Colonic mucosa (tissue), 4 donors: ENCODE measurements around the gene MINAR1. TPM values are rescaled to one million over a fixed set of nuclear protein-coding genes. Genes with fewer than 3 reads are reported as not detected.

ENCODE experiments used
- DNase-seq: peaks from one replicate; pipeline ENCODE4 v3.0.0-alpha.2; 2020
- H3K27ac ChIP-seq: fragments of 200-600 bp; one replicate; pipeline ENCODE4 v1.8.0; 2021
- H3K27me3 ChIP-seq: fragments of 200-600 bp; one replicate; pipeline ENCODE4 v1.8.0; 2021
- H3K36me3 ChIP-seq: fragments of 200-600 bp; one replicate; pipeline ENCODE4 v1.8.0; 2021
- H3K4me1 ChIP-seq: fragments of 200-600 bp; one replicate; pipeline ENCODE4 v1.8.0; 2021; ENCODE audit warnings: mild to moderate bottlenecking
- H3K4me3 ChIP-seq: fragments of 200-600 bp; one replicate; pipeline ENCODE4 v1.8.0; 2021
- H3K9ac ChIP-seq, 2 donors: one replicate each; pipeline ENCODE4 v1.7.0; 2013; ENCODE audit warnings: control low read depth in 2 of 2, low read depth in 2 of 2, low read length in 2 of 2
- H3K9me3 ChIP-seq: fragments of 200-600 bp; one replicate; pipeline ENCODE4 v1.8.0; 2021
- CTCF ChIP-seq: fragments of 200-600 bp; IDR thresholded peaks from one replicate; pipeline ENCODE4 v1.8.0; 2022; ENCODE audit warnings: antibody characterized with exemption, mild to moderate bottlenecking
- intact Hi-C: fragments of 100-400 bp; cut with DNase I; formaldehyde crosslinking; loops from one replicate; pipeline ENCODE4 v1.14.1; 2022
- total RNA-seq, 2 donors: library from RNA; stranded (reverse); fragmentation: NEBNext Ultra II Directional in 1 of 2; extraction: Animal tissue kit (Norgen Biotek cat#: 25700) in 1 of 2; gene quantifications; one replicate each; pipeline ENCODE4 v1.2.1, GENCODE V29; 2021
- donor health status: healthy.
- donor health status: DM: no; HTN: no; CAD: no.
- donor health status: DM: no; HTN: no; CAD: no.

The MINAR1 gene
- total RNA-seq, 2 donors from 2014 or later = 0.25 to 0.35 TPM

DNA sequence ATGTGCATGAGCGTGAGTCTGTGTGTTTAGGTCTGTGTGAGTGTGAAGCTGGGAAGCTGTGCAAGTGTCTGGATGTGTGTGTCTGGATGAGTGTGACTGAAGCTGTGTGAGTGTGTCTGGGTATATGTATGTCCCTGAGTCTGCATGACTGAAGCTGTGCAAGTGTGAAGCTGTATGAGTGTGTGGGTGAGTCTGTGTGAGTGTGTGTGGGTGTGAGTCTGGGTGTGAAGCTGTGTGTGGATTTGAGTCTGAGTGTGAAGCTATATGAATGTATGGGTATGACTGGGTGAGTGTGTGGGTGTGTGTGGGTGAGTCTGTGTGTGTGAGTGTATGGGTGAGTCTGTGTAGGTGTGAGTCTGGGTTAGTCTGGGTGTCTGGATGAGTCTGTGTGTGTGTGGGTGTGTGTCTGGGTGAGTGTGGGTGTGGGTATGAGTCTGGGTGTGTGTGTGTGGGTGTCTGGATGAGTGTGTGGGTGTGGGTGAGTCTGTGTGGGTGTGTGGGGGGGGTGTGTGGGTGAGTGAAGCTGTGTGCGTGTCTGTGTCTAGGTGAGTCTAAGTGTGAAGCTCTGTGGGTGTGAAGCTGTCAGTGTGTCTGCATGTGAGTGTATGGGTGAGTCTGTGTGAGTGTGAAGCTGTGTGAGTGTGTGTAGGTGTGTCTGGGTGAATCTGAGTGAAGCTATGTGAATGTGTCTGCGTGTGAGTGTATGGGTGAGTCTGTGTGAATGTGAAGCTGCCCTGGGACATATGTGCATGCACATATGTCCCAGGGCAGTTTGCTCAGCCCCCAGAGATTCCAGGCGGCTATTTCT, 20.3 kb downstream of the MINAR1 start:
- DNase-seq = no peak
- no peak overlapping the region for H3K4me3 ChIP-seq
- no peak overlapping the region for H3K27ac ChIP-seq
- no peak overlapping the region for H3K9ac ChIP-seq
- no peak for TF ChIP-seq CTCF
- H3K4me1 ChIP-seq = no peaks in the 10 kb centered on the region
- H3K36me3 ChIP-seq = no peaks in the 10 kb centered on the region
- intact Hi-C loops = no loop called here
- no peaks in the 10 kb centered on the region for H3K27me3 ChIP-seq
- no peaks in the 10 kb centered on the region for H3K9me3 ChIP-seq

DNA sequence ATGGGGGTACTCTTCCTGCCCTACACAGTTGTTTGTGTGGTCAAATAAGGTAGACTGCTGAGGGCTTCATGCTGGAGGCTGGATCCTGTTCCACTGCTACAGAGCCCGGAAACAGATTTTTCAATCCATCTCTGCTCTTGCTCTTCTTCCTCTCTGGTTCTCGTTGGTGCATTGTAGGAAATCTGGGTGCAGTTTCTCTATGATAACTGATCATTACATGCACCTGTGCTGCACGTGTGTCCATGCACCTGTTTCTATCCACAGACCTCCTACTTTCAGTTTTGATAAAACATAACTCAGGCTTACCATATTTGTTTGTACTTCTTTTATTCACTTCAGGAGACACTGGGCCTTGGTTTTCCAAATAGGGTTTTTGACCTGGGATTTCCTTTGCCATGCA, 21.3 kb downstream of the MINAR1 start:
- H3K9ac ChIP-seq = no peak overlapping the region
- no peaks in the 10 kb centered on the region for H3K36me3 ChIP-seq
- no peak overlapping the region for H3K27ac ChIP-seq
- TF ChIP-seq CTCF = no peak
- H3K4me1 ChIP-seq = no peaks in the 10 kb centered on the region
- no peaks in the 10 kb centered on the region for H3K27me3 ChIP-seq
- H3K4me3 ChIP-seq = no peak overlapping the region
- intact Hi-C loops = no loop called here
- no peaks in the 10 kb centered on the region for H3K9me3 ChIP-seq
- DNase-seq = no peak

DNA sequence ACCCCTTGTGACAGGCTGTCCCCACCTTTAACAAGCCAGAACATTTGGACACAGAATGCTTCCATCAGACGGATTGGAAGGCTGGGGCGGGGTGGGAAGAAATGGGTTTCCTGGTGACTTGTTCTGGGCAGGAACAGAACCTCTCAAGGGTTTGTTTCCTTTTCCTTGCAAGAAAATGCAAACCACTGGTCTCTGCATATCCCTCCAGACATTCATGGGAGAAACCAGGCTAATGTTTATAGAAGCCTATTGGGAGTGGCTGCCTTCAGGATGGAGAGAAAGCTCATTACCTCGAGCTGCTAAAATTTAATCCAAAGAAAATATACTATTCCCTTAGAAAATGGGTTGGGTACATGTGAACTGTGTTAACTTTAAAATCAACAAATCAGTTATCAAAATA, 21.9 kb downstream of the MINAR1 start:
- intact Hi-C loops = no loop called here
- Histone ChIP-seq H3K36me3 (no peaks in the 10 kb centered on the region), H3K9ac (no peak overlapping the region), H3K4me1 (no peaks in the 10 kb centered on the region), H3K4me3 (no peak overlapping the region), H3K27me3 (no peaks in the 10 kb centered on the region), H3K9me3 (no peaks in the 10 kb centered on the region), H3K27ac (no peak overlapping the region)
- TF ChIP-seq CTCF = no peak
- DNase-seq = no peak

- H3K36me3 ChIP-seq = no peaks in the 10 kb centered on the region
- DNase-seq = no peak
- TF ChIP-seq CTCF = no peak
- no peak overlapping the region for H3K9ac ChIP-seq
- no peak overlapping the region for H3K4me3 ChIP-seq
- no peaks in the 10 kb centered on the region for H3K4me1 ChIP-seq
- H3K9me3 ChIP-seq = no peaks in the 10 kb centered on the region
- no peaks in the 10 kb centered on the region for H3K27me3 ChIP-seq
- intact Hi-C loops = no loop called here
- H3K27ac ChIP-seq = no peak overlapping the region
Measured at GRCh38 chr15:79455361-79455760, 23.2 kb downstream of the MINAR1 start.

GRCh38 chr15:79455943-79456342, 23.8 kb downstream of the MINAR1 start:
- Histone ChIP-seq H3K9me3 (no peaks in the 10 kb centered on the region), H3K4me3 (no peak overlapping the region), H3K4me1 (no peaks in the 10 kb centered on the region), H3K36me3 (no peaks in the 10 kb centered on the region), H3K27ac (no peak overlapping the region), H3K9ac (no peak overlapping the region), H3K27me3 (no peaks in the 10 kb centered on the region)
- DNase-seq = no peak
- intact Hi-C loops = no loop called here
- no peak for TF ChIP-seq CTCF
